ENCODE data around the gene PMAIP1.
A peak's percentile ranks its signal among the peaks of the same experiment; 100 is the strongest.
"Not testable (repeated sequence)": the region's sequence is repeated elsewhere in the genome, so short reads cannot be mapped to it uniquely, and the experiment has no call there.

The PMAIP1 gene

DNA sequence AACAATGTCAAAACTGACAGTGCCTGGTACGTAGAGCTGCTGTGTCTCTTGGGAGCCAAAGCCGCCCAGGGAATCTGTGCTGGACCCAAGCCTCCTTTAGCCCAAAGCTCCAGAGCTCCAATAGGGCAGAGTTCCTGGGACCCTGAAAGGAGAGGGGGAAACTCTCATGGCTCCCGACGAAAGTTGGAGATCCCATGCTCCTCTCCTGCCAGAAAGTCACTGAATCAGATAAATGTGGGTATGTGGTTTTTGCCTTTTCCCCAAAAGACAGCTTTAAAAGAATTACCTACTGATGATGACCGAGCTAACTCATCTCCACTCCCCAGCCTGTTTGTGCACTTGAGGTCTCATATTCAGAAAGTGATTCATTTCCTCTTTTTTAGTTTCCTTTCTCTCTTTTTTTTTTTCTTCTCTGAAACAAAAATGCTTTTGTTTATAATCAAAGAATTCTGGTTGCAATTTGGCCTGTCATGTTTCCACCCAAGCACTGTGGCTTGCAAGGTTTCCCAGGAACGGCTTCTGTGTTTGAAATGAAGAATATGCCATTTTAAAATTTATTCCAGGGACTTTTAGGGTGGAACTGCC, 14.1 kb upstream of the PMAIP1 start:
- no peak for DNase-seq

DNA sequence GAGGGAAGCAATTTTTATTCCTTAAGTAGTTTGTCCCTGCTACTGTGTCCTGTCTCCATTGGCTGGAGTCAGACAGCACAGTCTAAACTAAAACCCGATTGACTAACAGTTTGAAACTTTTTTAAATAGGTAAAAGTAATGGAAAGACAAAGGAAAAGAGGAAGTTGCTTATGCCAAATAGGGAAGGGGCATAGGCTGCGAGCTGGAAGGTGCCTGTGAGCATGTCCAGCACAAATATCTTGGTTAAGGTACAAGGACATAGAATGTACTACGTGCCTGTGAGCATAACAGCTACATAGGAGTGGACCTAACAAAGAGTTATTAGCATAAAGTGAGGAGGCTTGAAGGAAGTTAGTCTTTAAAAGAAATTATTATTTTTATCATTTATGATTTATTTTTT, 13.4 kb upstream of the PMAIP1 start:
- not testable (repeated sequence) for DNase-seq

DNA sequence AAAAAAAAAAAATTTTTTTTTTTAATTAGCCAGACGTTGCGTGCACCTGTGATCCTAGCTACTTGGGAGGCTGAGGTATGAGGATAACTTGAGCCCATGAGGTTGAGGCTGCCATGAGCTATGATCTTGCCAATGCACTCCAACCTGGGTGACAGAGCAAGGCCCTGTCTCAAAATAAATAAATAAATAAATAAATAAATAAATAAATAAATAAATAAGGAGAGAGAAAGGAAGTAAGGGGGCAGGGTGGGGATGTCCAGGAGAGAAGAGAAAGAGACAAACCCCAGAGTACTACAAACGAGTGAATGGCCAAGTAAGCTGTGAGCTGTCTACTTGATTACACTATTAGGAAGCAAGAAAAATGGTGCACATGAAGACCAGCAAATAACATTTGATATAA, 7.7 kb upstream of the PMAIP1 start:
- DNase-seq: no peak

DNA sequence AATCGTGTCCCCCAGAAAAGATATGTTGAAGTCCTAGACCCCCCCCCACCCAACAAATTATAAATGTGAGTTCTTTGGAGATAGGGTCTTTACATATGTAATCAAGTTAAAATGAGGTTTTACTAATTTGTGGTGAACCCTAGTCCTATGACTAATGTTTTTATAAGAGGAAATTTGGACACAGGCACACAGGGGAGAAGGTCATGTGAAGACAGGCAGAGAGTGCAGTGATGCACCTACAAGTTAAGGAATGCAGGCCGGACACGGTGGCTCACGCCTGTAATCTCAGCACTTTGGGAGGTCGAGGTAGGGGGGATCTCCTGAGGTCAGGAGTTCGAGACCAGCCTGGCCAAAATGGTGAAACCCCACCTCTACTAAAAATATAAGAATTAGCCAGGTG, 5.8 kb upstream of the PMAIP1 start:
- no peak for DNase-seq

DNA sequence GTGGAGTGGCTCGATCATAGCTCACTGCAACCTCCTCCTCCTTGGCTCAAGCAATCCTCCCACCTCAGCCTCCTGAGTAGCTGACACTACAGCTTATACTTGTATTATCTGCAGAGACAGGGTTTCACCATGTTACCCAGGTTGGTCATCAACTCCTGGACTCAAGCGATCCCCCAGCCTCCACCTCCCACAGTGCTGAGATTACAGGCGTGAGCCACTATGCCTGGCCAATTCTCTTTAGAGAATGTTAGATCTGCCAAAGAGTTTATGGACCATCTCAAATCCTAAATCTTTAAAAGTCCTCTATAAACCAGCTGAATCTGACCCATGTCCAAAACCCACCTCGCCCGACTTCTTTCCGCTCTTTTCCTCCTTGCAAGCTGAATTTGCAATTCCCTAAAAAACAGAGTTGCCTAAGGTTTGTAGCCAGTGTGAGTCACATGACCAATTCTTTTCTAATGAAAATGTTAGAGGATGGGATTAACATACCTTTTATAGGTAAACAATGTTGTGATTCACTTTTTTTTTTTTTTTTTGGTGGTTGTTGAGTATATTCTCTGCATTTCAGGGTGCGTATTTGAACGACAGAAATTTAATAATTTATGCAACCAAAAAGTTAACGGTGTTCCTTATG, 2.4 kb upstream of the PMAIP1 start:
- DNase-seq: no peak

DNA sequence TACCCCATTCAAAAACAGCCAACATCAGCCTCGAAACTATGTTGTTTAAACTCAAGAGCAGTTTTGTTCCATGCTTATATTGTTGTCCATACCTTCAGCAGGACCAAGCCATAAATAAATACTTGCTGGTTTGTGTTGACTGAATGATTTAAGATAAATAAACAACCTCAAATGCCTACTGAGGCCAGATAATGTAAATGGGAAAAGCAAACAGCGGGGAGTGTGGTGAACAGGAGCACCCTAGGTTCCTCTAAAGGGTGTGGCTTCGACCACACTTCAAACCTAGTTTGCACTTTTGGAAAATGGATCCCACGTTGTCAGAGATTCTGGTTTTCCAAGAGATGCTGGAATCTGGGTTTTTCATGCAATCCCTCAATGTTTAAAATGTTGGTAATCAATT, 1.7 kb upstream of the PMAIP1 start:
- peak in 1 of 3 experiments; percentile 30 for DNase-seq

DNA sequence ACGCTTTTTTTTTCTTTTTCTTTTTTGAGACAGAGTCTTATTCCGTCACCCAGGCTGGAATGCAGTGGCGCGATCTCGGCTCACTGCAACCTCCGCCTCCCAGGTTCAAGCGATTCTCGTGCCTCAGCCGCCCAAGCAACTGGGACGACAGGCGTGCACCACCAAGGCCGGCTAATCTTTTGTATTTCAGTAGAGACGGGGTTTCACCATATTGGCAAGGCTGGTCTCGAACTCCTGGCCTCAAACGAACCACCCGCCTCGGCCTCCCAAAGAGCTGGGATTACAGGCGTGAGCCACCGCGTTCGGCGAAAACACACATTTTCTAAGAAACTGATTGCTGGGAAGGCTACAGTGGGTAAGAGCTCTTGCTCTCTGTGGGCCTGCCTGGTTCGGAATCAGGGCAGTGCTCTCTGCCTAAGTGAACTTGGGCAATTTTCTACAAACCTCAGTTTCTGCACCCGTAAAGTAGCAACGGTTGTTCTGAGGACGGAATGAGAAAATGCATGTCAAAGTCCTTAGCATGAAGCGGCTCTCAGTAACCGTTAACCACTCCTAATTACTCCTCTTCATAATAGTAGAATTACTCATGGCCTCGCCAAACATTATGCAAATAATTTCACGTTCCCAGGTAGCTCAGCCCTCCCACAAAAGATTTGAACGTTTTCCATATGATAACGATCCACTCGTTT, 1.0 kb upstream of the PMAIP1 start:
- DNase-seq: no peak

DNA sequence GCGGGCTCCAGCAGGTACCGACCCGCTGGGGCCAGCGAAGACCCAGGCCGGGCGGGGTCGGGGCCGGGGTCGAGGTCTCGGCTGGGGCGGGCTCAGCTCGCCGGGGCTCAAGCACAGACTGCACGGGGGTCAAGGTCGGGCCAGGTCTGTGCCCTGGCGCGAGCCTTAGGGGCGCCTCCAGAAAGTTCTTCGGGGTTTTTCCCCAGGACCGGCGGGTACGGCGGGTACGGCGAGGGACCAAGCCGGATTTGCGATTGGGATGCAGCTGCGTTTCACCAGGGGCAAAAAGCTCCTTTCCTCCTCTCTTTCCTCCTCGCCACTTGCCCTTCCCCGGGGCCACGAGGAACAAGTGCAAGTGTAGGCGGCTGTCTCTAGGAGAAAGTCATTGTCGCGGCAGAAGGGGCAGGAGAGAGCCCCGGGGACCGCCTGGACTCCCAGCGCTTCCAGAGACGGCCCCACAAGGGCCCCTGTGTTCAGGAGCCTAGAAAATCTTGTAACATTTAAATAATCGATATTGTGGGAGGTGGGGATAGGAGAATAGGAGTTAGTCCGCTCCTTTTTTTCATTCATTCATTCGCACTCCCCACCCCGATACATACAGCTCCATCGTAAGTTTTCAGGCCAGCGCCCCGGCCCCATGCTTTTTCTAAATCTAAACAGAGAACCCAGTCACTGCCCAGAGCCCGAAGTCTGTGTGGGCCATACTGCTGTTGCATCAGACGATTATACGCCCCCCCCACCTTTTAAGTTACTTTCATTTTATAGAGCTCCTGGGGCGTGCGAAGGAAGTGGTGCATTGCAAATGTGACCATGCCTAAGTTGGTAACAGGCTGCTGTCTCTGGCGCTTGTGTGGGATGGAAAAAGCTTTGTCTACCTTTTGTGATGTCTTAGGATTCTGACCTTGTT, 679 bp downstream of the PMAIP1 start:
- peak; percentile 56 to 94 (median 90) for DNase-seq

DNA sequence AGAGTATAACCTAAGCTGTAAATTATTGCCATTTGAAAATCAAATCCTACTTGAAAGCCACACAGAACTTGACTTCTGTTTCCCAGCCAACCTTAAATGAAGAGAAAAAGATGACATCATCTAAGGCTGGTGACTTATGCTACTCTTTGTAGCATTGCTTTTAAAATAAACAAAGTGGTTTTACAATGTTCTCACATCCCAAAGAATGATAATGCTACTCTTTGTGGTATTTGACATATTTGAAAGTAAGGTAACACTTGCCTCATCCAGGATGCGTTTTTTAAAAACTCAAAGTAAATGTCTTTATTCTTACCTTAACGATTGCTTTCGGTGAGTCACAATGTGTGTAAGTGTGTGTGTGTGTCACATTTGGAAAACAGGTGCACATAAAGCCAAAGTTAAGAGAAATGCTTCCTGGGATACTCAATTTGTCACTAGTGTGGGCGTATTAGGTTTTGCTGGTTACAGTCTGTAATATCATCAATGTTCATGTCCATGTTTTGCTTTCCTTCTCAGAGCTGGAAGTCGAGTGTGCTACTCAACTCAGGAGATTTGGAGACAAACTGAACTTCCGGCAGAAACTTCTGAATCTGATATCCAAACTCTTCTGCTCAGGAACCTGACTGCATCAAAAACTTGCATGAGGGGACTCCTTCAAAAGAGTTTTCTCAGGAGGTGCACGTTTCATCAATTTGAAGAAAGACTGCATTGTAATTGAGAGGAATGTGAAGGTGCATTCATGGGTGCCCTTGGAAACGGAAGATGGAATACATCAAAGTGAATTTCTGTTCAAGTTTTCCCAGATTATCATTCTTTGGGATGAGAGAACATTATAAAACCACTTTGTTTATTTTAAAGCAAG, 2.6 kb downstream of the PMAIP1 start:
- peak in 1 of 3 experiments; percentile 70 for DNase-seq

DNA sequence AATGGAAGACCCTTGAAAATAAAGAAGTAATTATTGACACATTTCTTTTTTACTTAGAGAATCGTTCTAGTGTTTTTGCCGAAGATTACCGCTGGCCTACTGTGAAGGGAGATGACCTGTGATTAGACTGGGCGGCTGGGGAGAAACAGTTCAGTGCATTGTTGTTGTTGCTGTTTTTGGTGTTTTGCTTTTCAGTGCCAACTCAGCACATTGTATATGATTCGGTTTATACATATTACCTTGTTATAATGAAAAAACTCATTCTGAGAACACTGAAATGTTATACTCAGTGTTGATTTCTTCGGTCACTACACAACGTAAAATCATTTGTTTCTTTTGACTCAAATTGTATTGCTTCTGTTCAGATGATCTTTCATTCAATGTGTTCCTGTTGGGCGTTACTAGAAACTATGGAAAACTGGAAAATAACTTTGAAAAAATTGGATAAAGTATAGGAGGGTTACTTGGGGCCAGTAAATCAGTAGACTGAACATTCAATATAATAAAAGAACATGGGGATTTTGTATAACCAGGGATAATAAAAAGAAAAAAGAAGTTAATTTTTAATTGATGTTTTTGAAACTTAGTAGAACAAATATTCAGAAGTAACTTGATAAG, 3.3 kb downstream of the PMAIP1 start:
- no peak for DNase-seq

DNA sequence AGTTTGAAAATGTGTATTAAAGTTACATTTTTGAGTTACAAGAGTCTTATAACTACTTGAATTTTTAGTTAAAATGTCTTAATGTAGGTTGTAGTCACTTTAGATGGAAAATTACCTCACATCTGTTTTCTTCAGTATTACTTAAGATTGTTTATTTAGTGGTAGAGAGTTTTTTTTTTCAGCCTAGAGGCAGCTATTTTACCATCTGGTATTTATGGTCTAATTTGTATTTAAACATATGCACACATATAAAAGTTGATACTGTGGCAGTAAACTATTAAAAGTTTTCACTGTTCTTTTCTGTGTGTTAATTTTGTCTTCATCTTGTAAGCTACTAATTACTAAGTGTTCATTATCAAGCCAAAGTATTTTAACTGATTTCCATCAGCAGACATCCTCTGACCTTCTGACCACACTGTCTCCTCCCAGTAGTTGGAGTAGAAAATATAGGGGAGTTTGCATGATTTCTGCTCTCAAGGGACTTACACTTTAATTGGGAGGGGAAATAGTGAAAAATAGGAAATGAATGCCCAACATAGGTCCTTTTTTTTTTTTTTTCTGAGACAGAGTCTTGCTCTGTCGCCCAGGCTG, 4.3 kb downstream of the PMAIP1 start:
- no peak for DNase-seq

DNA sequence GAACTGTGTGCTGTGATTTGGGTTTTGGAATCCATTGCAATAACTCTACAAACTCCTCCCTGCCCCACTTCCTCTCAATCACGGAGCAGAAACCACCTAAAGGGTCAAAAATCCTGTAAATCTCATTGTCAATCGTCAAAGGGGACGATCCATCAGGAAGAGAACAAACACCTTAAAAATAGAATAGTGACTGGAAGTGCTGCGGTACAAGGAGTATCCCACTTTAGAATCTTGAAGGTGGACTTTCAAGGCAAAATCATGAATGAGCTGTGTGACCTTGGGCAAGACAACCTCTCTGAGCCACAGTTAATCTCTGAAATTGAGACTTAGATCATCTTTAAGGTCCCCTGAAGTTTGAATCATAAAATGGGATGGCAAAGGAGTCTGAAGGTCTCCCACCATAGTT, 5.9 kb downstream of the PMAIP1 start:
- no peak for DNase-seq

DNA sequence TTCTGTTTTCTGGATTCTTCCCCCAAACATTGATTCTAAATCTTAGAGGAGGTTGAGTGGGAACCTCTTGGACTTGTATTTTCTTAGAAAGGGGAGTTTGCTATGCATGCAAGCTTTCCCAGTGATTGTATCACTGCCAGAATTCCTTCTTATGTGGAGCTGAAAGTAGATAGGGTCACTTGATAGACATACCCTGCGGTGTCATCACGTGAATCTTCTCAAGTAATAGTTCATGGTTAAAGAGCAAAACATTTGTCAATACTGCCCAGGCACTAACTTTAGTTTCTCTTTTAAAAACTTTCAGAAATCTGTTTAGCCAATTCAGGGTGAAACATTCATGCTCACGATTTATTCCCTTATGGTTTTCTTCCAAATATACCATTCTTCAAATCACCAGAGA, 6.4 kb downstream of the PMAIP1 start:
- no peak for DNase-seq

DNA sequence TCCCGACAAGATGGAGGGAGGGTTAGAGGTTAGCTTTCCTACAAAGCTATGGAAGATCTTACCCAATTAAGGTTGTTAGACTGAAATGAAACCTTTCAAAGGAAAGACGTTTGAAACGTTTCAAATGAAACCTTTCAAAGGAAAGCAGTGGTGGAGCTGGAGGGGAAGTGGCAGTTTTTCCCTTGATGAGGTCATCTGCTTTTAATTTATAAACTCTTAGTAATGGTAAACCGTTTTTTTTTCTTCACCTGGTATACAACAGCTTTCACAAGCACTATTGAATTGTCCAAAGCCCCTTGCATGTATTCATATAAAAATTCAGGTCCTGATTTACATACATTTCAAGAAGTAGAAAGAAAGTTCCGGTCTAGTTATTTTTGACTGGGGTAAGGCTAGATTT, 7.4 kb downstream of the PMAIP1 start:
- DNase-seq: no peak

DNA sequence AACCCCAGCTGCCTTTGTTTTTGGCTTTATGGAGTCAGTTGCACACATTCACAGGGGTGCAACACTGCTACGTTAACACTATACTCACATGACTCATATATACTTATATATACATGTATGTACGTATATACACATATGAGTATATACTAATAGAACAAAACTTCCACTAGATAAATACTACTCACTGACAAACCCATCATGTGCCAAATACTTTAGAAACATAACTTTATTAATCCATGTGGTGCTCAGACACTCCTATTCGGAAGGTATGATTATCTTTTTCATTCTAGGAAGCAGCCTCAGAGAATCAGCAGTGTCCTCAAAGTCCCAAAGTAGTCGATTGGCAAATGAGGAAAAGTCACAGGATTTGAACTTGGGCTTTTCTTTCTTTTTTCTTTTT, 7.9 kb downstream of the PMAIP1 start:
- DNase-seq: no peak

DNA sequence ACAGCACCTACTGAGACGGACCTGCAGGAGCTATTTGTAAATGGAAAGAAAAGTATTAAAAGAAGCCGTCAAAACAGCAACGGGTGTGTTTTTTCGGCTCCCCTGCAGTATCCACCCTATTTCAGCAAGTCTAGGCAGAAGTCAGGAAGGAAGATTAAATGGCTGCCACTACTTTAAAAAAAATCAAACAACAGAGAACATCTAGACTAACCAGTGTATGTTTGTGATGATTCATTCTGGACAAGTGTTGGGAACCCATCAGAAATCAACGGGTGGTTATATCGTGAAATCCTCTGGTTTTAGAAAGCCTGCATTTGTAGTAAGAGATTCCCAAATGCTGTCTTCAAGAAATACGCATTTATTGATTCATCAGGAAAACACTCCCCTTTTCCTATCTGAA, 9.0 kb downstream of the PMAIP1 start:
- DNase-seq: no peak

DNA sequence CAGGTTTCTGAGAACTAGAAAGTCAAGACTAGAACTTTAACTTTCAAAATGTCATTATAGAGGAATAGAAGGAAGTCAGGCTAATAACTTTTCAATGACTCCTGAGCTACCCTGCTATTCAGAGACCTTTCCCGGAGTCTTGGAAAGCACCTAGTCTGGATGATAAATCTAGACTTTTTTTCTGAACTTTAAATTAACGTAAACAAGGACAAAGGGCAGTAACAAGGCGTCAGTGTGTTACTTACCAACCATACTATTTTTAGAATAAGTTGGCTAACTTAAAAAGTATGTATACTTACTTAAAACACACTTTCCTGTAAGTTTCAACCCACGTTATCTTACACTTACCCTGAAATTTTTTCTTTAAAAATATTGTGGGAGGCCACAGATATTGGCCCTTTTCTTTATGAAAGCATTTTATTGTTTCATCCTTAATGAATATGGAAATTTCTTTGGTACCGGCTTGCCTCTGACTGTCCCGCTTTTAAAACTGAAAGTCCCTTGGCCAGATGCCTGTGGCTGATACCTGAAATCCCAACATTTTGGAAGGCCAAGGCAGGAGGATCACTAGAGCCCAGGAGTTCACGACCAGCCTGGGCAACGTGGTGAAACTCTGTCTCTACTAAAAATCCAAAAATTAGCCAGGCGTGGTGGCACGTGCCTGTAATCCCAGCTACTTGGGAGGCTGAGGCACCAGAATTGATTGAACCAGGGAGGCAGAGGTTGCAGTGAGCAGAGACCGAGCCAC, 9.7 kb downstream of the PMAIP1 start:
- no peak for DNase-seq

DNA sequence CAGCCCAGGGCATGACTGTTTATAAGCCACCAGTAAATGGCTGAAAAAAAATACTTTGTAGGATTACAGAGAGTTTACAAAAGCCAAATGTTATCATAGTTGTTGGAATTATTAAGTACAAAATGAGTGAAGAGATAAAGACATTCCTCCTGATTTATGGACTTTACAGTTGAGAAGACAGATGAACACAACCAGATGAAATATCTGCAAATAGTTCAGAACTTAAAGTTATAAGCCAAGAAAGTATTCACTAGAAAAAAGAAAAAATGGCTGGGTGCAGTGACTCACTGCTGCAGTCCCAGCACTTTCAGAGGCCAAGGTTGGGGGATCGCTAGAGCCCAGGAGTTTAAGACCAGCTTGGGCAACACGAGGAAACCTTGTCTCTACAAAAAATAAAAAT, 11.2 kb downstream of the PMAIP1 start:
- DNase-seq: no peak

DNA sequence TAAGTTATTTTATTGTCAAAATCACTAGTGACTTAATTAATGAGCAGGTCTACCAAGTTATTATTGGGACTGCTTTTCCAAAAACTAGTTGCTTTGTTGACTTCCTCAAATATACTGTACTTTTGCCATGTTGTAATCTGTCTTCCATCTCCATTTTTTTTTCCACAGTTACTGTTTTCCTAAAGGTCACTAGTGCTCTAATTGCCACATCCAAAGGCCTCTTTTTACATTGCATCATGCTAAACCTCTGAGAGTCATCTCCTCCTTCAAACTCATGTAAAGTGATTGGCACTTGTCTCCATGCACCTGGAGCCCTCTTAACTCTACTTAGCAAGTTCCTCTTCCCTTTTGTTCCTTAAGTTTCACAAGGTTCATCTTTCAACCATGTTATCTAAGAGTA, 11.8 kb downstream of the PMAIP1 start:
- DNase-seq: no peak

DNA sequence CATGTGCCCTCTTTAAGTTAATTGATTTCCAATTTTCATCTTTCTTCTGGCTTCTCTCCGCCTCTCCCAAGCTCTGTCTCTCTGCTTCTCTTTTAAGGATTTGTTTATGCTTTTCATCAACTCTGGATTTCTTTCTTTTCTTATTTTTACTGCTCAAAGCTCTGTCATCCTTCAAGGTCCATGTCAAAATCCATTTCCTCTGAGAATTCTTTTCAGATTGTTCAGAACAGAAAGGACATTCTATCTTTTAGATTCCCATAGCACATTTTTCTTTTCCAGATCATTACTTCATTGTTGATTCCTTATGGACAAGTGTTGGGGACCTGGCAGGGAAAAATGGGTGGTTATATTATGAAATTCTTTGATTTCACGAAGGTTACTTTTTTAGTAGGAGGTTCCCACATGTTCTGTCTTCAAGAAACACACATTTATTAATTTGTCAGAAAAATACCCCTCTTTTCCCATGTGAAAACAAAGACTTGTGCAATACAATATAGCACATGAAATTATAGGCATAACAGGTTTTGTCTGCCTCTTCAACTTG, 12.3 kb downstream of the PMAIP1 start:
- DNase-seq: no peak

DNA sequence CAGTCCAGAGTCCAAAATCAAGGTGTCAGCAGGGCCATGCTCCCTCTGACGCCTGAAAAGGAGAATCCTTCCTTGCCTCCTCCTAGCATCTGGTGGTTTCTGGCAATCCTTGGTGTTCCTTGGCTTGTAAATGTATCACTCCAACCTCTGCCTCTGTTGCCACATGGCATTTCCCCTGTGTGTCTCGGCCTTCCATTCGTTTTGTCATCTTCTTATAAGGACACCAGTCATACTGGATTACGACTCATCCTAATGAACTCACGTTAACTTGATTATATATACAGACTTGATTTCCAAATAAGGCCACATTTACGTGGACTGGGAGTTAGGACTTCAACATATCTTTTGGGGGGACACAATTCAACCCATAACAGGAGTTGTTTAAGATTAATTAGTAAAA, 15.8 kb downstream of the PMAIP1 start:
- DNase-seq: no peak
